GM21526 (cell line): ENCODE results near the gene CCSER1.
"Not testable (repeated sequence)": the region's sequence is repeated elsewhere in the genome, so short reads cannot be mapped to it uniquely, and the experiment has no call there.

ENCODE experiments used
- ATAC-seq: cut with Tn5 transposase; IDR thresholded peaks from one replicate; pipeline ENCODE4 v1.9.1; 2021; ENCODE audit warnings: moderate library complexity; ENCODE audit not compliant: unreplicated experiment, low FRiP score

Gene CCSER1

DNA sequence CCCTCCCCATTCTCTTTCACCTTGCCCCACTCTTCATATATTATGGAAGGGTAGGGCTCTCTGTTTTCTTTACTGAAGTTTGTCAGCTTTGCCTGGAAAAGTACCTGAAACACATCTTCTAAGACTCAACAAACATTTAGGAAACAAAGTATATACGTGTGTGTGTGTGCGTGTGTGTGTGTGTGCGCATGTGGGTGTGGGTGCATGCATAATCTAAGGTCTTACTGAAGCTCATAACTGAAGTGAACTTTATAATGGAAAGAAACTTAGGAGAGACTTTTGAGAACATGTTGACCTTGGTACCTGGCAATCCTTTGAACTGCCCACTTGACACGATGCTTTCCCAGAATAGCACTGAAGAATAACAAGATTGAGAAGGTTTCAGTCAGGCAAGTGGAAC, 1190.2 kb downstream of the CCSER1 start:
- no peak for ATAC-seq

DNA sequence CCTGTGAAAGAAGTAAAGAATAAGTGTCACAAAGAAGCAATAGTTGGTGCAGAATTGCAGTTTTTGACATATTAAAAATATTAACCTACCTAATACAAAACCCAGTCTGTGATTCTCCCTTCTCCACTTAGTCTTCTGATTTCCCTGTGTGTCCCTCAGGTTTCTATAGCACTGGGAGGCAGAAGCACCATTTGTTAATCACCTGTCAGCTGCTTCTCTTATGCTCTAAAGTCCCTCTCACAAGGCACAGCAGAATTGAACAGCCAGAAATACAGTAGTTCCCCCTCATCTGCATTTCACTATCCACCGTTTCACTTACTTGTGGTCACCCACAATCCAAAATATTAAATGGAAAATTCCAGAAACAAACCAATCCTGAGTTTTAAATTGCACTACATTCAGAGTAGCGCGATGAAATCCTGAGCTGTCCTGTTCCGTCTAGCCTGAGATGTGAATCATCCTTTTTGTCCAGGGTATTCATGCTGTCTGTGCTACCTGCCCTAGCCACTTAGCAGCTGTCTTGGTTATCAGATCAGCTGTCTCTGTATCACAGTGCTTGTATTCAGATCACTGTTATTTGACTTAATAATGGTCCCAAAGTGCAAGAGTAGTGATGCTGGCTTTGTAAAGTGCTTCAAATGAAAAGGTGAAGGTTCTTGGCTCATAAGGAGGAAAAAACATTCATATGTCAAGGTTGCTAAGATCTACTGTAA, 1192.5 kb downstream of the CCSER1 start:
- ATAC-seq = no peak

DNA sequence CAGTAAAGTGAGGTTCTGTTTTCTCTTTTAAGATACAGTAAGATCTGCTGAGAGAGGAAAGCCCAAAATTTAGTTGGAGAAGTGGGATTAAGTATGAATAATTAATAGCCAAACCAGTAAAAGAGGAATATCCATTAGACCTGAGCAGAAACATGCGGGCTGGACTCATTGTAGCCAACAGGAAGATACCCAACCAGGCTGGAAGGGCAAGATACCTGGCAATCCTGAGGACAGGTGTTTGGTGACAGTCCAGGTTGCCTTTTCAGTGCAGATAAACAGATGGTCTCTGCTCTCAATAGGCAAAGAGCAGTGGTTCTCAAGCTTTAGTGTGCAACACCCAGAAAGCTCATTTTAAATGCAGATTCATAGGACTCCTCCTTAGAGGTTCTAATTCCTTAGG, 1195.8 kb downstream of the CCSER1 start:
- no peak for ATAC-seq

DNA sequence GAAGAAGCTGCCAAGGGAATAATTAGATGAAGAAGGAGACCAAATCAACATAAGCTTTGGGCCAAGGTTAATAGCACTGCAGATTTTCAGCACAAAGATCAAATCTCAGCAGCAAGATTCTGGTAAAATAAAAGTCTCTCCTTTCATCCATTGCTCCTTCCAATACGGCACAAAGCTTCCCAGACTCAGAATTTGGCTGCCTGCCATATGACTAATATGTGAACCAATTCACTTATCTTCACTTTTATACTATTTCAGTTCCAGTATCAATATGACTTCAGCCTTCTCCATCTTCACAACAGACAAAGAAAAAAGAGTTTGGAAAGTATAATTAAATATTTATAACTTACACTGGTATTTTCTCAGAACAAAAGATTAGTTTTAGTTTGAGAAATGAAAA, 1198.3 kb downstream of the CCSER1 start:
- ATAC-seq = no peak

DNA sequence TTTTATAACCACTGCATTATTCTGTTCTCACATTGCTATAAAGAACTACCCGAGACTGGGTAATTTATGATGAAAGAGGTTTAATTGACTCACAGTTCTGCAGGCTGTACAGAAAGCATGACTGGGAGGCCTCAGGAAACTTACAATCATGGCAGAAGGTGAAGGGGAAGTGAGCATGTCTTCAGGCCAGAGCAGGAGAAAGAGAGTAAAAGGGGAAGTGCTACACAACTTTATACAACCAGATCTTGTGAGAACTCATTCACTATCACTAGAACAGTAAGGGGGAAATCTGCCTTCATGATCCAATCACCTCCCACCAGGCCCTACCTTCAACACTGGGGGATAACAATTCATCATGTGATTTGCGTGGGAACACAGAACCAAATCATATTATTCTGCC, 1199.0 kb downstream of the CCSER1 start:
- ATAC-seq = not testable (repeated sequence)

DNA sequence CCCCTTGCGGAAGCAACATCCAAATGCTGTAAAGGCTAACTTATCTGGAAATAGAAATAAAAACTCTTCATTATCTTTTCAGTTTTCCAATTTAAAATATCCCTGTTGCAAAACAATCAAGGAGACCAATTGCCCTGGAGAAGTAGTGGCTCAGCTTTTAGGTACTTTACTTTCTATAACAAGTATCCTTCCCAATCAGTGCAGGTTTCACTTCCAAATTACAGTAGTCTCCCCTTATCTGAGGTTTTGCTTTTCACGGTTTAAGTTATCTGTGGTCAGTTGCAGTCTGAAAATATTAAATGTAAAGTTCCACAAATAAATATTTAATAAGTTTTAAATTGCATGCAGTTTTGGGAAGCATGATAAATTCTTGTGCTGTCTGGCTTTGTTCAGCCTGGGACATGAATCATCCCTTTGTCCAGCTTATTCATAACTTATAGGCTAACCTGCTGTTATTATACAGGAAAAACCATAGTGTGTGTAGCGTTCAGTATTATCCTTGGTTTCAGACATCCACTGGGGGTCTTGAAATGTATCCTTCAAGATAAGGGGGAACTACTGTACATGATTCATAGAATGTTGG, 1203.5 kb downstream of the CCSER1 start:
- no peak for ATAC-seq

DNA sequence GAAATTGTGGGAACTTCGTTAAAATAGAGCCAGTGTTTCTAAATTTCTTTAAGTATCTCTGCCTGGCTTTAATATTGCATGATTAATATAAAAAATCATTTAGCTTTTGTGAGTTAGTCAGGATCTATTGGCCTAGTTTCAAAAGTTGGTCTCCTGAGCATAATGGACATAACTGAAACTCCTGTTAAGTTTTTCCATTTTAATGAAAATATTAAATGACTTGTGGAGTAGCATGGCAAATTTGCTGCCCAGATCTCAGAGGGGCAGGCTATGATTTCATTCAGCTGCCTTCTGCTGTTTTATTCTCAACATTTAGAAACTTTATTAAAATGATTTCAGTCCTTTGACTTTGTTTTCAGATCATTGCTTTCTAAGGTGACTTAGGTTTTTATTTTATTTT, 1213.6 kb downstream of the CCSER1 start:
- no peak for ATAC-seq

DNA sequence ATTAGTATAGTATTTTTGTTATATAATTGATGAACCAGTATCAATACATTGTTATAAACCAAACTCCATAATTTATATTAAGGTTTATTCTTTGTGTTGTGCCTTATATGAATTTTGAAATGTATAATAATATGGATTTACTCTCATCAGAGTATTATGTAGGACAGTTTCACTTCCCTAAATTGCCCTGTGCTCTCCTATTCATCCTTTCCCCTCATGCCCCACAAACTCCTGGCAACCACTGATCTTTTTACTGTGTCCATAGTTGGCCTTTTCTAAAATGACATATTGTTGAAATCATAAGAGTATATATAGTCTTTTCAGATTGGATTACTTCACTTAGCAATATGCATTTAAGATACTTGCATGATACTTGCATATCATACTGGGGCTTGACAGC, 1218.4 kb downstream of the CCSER1 start:
- ATAC-seq = no peak

DNA sequence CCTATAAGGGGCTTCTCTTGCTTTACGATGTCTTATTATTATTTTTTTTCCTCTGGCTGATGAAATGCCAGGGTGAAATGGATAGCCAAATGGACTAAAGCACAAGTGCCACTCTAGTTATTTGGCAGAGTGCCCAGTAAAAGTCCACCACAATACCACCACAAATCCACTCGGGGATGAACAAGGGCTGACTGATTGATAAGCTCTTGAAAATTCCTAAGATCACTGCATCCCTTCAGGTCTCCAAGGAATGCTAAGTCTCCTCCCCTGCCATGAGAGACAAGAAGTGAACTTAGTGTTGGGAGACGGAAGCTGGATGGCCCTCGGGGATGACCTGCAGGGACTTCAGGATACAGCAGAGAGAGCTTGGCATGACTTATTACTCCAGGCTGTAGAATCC, 1229.3 kb downstream of the CCSER1 start:
- not testable (repeated sequence) for ATAC-seq

DNA sequence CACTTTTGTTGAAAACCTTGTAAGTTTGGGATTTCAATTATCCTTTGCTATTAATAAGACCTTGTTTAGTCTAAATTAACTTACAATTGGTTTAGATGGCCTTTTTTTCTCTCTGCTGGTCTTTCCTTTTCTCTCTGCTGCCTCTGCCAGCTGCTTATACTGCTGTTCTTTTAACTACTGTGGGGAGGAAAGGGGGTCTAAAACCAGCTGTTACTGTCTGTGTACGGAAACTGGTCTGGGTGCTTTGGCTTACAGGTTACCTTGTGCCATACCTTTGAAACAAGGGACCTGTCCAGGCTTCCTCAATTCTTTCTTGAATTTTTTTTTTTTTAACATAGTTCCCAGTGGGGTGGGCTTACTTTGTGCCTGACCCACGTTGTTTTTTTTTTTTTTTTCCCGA, 1230.8 kb downstream of the CCSER1 start:
- ATAC-seq = not testable (repeated sequence)

DNA sequence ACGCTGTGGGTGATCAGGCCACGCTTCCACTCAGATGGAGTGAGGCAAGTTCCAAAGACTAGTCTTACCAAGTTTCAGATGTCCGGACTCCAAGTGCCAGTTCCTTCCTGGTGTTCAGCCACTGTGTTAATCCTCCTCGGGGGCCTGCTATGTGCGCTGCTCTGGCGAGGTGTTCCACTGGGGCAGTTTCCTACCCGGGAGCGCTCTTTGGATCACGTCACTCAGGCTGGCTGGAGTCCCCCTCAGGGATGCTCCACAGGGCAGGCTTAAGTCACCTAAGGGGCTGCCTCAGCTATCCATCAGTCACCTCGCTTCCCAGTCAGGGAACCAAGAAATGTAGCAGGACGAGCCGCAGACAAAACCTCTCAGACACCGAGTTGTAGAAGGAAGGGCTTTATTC, 1231.4 kb downstream of the CCSER1 start:
- ATAC-seq = not testable (repeated sequence)

DNA sequence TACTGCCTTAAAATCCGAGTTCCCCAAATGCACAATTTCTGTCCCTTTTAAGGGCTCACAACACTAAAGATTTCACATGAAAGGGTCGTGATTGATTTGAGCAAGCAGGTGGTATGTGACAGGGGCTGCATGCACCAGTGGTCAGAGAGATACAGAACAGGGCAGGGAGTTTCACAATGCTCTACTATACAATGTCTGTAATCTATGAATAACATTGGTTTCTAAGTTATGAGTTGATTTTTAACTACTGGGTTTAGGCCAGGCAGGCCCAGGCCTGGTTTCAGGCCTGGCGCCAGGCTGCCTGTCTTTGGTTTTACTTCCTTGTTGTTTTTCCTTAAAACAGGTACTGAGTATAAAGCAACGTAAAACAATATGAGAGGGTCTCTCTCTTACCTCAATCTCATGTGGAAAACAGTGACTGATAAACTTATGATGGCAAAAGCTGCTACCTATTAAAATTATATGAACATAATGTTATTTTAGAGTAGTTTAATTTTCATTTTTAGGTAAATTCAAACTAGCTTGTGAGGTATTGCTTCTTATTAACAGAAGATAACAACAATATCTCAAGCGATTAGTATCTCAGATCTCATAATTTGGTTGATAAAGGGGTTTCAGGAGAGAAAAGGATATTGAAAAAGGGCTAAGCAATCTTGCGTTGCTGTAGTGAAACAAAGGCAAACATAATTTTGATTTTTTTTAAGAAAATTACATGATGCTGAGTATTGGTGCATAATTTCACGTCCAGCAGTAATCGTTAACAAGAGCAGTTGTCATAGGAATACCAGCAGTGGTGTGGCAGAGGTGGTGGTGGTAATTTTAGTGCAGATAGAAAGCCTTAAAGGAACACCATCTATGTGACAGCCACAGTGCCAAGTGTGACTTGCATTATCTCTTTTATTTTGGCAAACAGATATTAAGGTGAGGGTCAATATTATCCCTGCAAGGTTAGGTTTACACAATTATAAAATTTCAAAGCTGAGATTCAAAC, 1232.1 kb downstream of the CCSER1 start:
- no peak for ATAC-seq

DNA sequence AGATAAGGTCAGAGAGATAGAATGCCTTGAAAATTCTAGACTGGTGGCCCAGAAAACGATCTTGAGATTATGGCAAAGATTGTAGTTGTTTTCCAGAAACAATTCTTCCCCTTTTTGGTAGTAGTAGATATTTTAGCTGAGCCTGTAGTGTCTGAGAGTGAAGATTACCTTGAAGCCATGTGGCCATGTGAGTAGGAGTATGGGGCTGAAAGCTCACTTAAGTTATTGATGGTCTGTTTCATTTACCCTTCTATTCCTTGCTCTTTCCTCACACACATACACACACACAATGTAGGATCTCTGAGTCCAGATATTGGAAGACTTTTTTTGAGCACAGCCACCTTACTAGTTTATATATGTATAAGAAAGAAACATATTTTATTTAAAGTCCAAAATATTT, 1234.9 kb downstream of the CCSER1 start:
- ATAC-seq = no peak

DNA sequence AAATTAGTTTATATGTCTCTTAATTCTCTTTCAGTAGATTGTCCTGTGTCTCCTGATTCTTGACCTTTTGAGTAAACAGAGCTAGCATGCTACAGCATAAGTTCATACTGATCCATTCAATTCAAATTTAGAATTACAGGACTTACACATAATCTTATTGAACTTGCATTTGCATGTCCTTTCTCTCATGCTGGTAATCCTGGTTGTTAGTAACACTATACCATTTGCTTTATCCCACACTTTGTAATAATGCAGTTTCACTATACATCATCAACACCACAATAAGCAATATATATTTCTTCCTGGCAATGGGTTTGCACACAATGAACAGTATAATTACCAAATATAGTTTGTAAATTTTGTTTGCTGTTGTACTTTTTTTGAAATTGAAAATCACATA, 1239.4 kb downstream of the CCSER1 start:
- no peak for ATAC-seq

DNA sequence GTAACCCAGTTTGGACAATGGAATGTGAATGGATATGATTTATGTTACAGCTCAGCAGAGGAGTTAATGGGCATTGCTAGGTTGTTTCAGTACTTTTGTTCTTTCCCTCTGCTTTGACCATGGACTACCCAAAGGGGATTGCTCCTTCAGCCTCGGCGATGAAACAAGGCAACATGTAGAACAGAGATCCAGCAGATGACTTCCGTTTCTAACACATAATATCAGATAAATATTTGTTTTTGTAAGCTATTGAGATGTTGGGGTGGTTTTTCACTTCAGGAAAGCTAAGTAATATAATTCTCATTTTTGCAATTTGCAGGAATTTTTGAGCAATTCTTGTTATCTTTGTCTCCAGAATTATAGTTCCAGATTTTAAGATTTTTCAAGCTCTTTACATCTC, 1241.9 kb downstream of the CCSER1 start:
- no peak for ATAC-seq

DNA sequence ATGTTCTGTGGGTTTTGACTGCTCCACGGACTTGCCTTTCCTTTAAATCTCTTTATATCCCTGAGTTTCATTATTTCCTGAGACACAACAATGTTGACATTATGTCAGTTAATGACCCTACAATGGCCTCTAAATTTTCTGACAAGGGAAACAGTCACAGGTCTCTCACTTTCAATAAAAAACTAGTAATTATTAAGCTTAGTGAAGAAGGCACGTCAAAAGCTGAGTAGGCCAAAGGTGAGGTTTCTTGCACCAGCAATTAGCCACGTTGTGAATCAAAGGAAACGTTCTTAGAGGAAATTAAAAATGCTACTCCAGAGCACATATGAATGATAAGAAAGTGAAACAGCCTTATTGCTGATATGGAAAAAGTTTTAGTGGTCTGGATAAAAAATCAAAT, 1246.4 kb downstream of the CCSER1 start:
- ATAC-seq = no peak

DNA sequence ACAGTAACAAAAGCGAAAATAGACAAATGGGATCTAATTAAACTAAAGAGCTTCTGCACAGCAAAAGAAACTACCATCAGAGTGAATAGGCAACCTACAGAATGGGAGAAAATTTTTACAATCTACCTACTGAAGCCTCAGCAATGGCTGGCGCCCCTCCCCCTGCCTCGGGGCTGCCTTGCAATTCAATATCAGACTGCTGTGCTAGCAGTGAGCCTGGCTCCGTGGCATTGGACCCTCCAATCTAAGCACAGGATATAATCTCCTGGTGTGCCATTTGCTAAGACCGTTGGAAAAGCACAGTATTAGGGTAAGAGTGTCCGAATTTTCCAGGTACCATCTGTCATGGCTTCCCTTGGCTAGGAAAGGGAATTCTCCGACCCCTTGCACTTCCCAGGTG, 1278.2 kb downstream of the CCSER1 start:
- not testable (repeated sequence) for ATAC-seq

DNA sequence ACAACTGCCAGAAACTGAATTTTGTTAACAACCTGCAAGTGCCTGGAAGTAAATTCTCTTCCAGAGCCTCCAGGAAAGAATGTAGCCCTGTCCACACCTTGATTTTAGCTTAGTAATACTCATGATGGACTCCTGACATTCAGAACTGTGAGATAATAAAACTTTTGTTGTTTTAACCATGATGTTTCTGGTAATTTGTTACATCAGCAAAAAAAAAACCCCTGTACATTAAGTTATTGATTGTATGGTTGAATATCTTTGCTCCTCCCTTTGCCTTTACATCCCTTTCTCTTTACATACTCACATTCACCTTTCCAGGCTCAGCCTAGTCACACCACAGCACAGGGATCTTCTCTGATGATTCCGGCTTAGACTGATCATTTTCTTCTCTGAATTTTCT, 1294.8 kb downstream of the CCSER1 start:
- ATAC-seq = no peak

DNA sequence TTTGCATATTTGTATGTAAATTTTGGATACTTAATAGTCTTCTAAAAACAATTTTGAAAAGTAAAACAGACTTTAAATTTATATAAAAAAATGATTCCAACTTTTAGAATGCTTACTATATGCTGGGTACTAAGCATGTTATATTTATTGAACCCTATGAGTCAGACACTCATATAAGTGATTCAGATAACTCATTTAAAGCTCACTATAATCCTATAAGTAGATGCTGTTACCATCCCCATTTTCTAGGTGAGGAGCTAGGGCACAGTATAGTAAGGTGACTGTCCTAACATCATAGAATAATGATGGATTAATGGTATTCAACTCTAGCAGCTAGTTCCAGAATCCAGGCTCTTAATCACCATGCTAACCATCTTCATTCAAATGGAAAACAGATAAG, 1299.5 kb downstream of the CCSER1 start:
- no peak for ATAC-seq

DNA sequence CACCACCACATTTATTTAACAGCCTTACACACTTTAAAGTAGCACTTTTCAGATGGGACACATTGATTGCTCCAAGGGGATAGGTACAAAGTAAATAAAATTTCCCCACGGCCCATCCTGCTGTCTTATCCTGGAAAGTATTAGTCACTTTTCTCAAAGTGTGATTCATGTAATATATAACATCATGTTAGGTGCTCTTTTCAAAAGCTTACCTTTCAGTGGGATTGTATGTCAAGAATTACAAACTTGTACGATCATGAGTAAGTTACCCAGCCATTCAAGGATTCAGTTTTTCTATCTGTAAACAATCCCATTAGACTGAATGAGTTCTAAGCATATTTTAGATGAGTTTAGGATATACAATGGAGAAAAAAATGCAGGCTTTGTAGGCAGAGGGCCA, 1300.0 kb downstream of the CCSER1 start:
- ATAC-seq = no peak

DNA sequence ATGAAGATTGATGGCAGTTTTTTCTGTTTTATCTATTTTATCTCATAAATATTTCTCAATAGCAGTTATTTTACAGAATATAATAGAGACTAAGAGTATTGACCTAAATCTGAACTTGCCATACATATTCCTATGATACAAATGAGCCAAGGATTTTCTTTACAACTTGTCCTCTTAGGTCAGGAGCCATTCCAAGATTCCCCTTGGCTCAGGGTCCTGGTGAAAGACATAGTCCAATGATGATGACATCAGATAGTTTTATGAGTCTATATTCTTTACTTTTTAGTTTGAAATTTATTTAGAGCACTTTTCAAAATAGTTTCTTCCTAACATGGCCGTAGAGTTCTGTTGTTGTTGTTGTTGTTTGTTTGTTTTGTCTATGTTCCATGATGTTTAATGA, 1307.4 kb downstream of the CCSER1 start:
- no peak for ATAC-seq
